HepG2 (cell line): Measurements from ENCODE around the gene LIME1. TPM values are rescaled to one million over a fixed set of nuclear protein-coding genes. Genes with fewer than 3 reads are reported as not detected.

Experiments used
- BRD4 ChIP-seq: sonication (generic); formaldehyde crosslinking; IDR thresholded peaks from 2 replicates; pipeline ENCODE4 v1.4.0; 2020; ENCODE audit warnings: missing genetic modification reagents
- MXD1 ChIP-seq: sonication (generic); formaldehyde crosslinking; IDR thresholded peaks from 2 replicates; pipeline ENCODE4 v1.4.0; 2020; ENCODE audit warnings: mild to moderate bottlenecking, missing genetic modification reagents
- NFE2 ChIP-seq: sonication (generic); formaldehyde crosslinking; IDR thresholded peaks from 2 replicates; pipeline ENCODE4 v1.4.0; 2020; ENCODE audit warnings: missing genetic modification reagents
- PAX8 ChIP-seq: sonication (generic); formaldehyde crosslinking; IDR thresholded peaks from 2 replicates; pipeline ENCODE4 v1.8.0; 2022; ENCODE audit warnings: mild to moderate bottlenecking, missing genetic modification reagents, borderline replicate concordance
- POLR2G ChIP-seq: fragments of 200-400 bp; formaldehyde crosslinking; IDR thresholded peaks from 2 replicates; pipeline ENCODE4 v1.6.1; 2018; ENCODE audit warnings: mild to moderate bottlenecking, low read depth, low read length, moderate library complexity
- RFXANK ChIP-seq: IDR thresholded peaks from 2 replicates; pipeline ENCODE4 v1.6.1; 2016
- SNAPC2 ChIP-seq: sonication (generic); formaldehyde crosslinking; IDR thresholded peaks from 2 replicates; pipeline ENCODE4 v1.8.1; 2022; ENCODE audit warnings: mild to moderate bottlenecking, missing genetic modification reagents
- STAT6 ChIP-seq: sonication (generic); formaldehyde crosslinking; IDR thresholded peaks from 2 replicates; pipeline ENCODE4 v1.4.0; 2020; ENCODE audit warnings: missing genetic modification reagents, mild to moderate bottlenecking, borderline replicate concordance
- TBX3 ChIP-seq: fragments of 450-650 bp; IDR thresholded peaks from 2 replicates; pipeline ENCODE4 v1.6.1; 2017; ENCODE audit warnings: antibody characterized with exemption, mild to moderate bottlenecking, inconsistent platforms, borderline replicate concordance
- ZNF263 ChIP-seq: sonication (generic); formaldehyde crosslinking; IDR thresholded peaks from 2 replicates; pipeline ENCODE4 v1.4.0; 2020; ENCODE audit warnings: missing genetic modification reagents
- ZNF264 ChIP-seq: sonication (generic); formaldehyde crosslinking; IDR thresholded peaks from 2 replicates; pipeline ENCODE4 v1.4.0; 2020; ENCODE audit warnings: missing genetic modification reagents
- ZNF510 ChIP-seq: sonication (generic); formaldehyde crosslinking; IDR thresholded peaks from 2 replicates; pipeline ENCODE4 v1.4.0; 2020; ENCODE audit warnings: low read depth, mild to moderate bottlenecking, missing genetic modification reagents
- ZNF691 ChIP-seq: sonication (generic); formaldehyde crosslinking; IDR thresholded peaks from 2 replicates; pipeline ENCODE4 v1.4.0; 2020; ENCODE audit warnings: missing genetic modification reagents, low read depth, mild to moderate bottlenecking, borderline replicate concordance
- ZNF782 ChIP-seq: sonication (generic); formaldehyde crosslinking; IDR thresholded peaks from 2 replicates; pipeline ENCODE4 v1.4.0; 2020; ENCODE audit warnings: missing genetic modification reagents, mild to moderate bottlenecking, borderline replicate concordance
- ZNF790 ChIP-seq: sonication (generic); formaldehyde crosslinking; IDR thresholded peaks from 2 replicates; pipeline ENCODE4 v1.8.0; 2022; ENCODE audit warnings: missing genetic modification reagents, mild to moderate bottlenecking, borderline replicate concordance
- ZNF879 ChIP-seq: sonication (generic); formaldehyde crosslinking; IDR thresholded peaks from 2 replicates; pipeline ENCODE4 v1.8.1; 2023; ENCODE audit warnings: missing genetic modification reagents
- polyA plus RNA-seq, 8 experiments: library from polyadenylated mRNA; depleted of rRNA in 3 of 8; stranded (reverse) in 7 of 8; unstranded in 1 of 8; fragments of >200 nt; fragmentation: Illumina TruSeq in 4 of 8; extraction: Trizol in 4 of 8; gene quantifications; 2 replicates each; pipeline versions ENCODE4 v1.2.1 to v1.2.3, GENCODE V29; 2011 to 2016; ENCODE audit warnings: low read depth in 4 of 8, missing spikeins in 1 of 8, mixed read lengths in 1 of 8; ENCODE audit not compliant: insufficient read depth in 1 of 8
- total RNA-seq, 5 experiments: library from RNA; depleted of rRNA; stranded (reverse); fragments of >200 nt; fragmentation: Illumina TruSeq; extraction: Trizol; gene quantifications; 2 replicates each; pipeline ENCODE4 v1.2.3, GENCODE V29; 2016; ENCODE audit warnings: low read depth in 1 of 5
- TF ChIP-seq, protein P1 (sequence below): sonication (generic); formaldehyde crosslinking; IDR thresholded peaks from 2 replicates; pipeline ENCODE4 v1.4.0; 2020; ENCODE audit warnings: mild to moderate bottlenecking, missing genetic modification reagents
- TF ChIP-seq, protein P2 (sequence below): sonication (generic); formaldehyde crosslinking; IDR thresholded peaks from 2 replicates; pipeline ENCODE4 v1.9.0; 2021; ENCODE audit warnings: missing genetic modification reagents, mild to moderate bottlenecking, borderline replicate concordance
- TF ChIP-seq, protein P3 (sequence below): sonication (generic); formaldehyde crosslinking; IDR thresholded peaks from 2 replicates; pipeline ENCODE4 v1.5.0; 2020; ENCODE audit warnings: mild to moderate bottlenecking, low read depth, missing genetic modification reagents, borderline replicate concordance
- TF ChIP-seq, protein P4 (sequence below): IDR thresholded peaks from 2 replicates; pipeline ENCODE4 v1.6.1; 2016; ENCODE audit warnings: control low read depth

LIME1 gene
- total and polyA plus RNA-seq, 2 of the 13 experiments (the other 11 are each of a cell fraction or from before 2014, with no cell fraction given), result 13.0 to 61.5 TPM

DNA sequence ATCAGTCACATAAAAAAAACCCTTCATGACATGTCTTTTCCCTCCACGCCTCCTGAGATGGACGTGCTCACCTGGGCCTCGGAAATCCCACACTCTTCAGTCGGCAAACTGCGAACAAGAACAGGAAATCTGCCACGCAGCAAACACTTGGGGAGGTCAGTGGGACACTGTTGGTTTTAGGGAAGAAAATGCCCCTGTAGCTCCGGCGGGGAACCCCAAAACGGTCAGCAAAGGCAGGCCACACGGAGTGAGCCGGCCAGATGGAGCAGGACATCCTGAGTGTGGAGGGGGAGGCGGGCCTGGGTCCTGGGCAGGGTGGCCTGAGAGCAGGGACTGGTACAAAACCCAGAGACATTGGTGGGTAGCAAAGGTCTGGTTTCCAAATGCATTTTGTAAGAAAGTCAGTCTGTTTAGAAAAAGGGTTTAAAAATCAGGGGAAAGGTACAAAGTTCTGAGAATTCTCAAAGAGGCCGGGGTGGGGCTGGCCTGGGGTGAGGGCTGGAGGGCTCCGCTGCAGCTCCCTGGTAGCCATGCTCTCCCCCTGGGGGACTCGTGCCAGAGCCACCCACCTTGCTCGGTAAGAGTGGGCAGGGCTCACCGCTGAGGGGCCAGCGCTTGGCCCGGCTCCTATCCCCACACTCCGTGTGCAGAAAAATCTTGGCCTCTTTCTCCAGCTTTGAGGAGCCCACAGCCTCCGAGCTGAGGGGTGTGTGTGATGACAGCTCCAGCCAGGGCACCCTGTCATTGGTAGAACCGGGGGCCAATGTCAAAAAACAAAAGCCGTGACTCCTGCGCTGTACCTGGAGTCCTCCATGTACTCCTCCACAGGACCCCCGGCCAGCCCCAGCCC is 8.3 kb downstream of the LIME1 start (continued):
- TF ChIP-seq MXD1 (CRISPR knock-in tag) (no peak), SNAPC2 (CRISPR knock-in tag) (no peak), POLR2G (peak; percentile 89), ZNF691 (CRISPR knock-in tag) (peak; percentile 45; the same call in 1 of the 2 replicates), ZNF879 (CRISPR knock-in tag) (no peak), NFE2 (CRISPR knock-in tag) (no peak), RFXANK (CRISPR knock-in tag) (no peak), ZNF510 (CRISPR knock-in tag) (0 out of 2 replicates have a peak, but pooled peaks have one; percentile 44), TBX3 (no peak), ZNF263 (CRISPR knock-in tag) (peak; percentile 85), ZNF264 (CRISPR knock-in tag) (0 out of 2 replicates have a peak, but pooled peaks have one; percentile 7), PAX8 (no peak), STAT6 (no peak; the same call in 1 of the 2 replicates), ZNF790 (no peak), ZNF782 (CRISPR knock-in tag) (no peak), BRD4 (CRISPR knock-in tag) (no peak)
- TF ChIP-seq, protein P1, sequence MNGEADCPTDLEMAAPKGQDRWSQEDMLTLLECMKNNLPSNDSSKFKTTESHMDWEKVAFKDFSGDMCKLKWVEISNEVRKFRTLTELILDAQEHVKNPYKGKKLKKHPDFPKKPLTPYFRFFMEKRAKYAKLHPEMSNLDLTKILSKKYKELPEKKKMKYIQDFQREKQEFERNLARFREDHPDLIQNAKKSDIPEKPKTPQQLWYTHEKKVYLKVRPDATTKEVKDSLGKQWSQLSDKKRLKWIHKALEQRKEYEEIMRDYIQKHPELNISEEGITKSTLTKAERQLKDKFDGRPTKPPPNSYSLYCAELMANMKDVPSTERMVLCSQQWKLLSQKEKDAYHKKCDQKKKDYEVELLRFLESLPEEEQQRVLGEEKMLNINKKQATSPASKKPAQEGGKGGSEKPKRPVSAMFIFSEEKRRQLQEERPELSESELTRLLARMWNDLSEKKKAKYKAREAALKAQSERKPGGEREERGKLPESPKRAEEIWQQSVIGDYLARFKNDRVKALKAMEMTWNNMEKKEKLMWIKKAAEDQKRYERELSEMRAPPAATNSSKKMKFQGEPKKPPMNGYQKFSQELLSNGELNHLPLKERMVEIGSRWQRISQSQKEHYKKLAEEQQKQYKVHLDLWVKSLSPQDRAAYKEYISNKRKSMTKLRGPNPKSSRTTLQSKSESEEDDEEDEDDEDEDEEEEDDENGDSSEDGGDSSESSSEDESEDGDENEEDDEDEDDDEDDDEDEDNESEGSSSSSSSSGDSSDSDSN (CRISPR knock-in tag), result peak; percentile 57
- TF ChIP-seq, protein P2, sequence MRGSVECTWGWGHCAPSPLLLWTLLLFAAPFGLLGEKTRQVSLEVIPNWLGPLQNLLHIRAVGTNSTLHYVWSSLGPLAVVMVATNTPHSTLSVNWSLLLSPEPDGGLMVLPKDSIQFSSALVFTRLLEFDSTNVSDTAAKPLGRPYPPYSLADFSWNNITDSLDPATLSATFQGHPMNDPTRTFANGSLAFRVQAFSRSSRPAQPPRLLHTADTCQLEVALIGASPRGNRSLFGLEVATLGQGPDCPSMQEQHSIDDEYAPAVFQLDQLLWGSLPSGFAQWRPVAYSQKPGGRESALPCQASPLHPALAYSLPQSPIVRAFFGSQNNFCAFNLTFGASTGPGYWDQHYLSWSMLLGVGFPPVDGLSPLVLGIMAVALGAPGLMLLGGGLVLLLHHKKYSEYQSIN, result no peak
- TF ChIP-seq, protein P3, sequence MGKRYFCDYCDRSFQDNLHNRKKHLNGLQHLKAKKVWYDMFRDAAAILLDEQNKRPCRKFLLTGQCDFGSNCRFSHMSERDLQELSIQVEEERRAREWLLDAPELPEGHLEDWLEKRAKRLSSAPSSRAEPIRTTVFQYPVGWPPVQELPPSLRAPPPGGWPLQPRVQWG, result no peak
- TF ChIP-seq, protein P4, sequence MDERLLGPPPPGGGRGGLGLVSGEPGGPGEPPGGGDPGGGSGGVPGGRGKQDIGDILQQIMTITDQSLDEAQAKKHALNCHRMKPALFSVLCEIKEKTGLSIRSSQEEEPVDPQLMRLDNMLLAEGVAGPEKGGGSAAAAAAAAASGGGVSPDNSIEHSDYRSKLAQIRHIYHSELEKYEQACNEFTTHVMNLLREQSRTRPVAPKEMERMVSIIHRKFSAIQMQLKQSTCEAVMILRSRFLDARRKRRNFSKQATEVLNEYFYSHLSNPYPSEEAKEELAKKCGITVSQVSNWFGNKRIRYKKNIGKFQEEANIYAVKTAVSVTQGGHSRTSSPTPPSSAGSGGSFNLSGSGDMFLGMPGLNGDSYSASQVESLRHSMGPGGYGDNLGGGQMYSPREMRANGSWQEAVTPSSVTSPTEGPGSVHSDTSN (CRISPR knock-in tag), result no peak
